ENCODE data around the gene FAM3C.

Gene FAM3C

DNA sequence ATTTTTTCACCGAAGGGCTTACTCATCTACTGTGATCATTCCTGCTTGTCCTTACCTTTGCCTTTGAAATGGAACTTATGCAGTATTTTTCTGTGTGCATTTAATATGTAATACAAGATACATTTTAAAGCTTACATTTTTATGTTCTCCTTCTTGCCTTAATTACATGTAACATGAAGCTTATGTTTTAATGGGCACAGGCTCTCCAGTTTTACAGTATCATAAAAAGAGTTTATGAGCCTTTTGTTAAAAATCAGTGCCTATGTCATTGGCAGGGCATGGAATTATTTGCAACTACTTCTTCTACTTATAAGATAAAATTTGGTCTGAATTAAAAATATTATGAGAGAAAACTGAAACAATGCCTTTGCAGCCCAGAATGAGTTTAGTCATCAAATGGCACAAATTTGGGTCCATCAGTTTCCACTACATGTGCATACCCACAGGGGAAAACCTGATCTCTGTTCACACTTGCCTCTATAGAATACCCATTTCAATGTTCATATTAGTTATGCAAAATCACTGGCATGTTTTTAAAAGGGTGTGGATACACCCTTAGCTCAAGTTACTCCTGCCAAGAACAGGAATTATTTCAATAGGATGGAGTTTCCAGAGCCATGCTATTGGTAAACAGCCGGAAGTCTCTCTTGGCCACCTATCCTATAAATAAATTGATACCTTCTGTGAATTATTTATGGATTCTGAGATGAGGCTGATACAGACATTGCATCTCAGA lies 95.3 kb downstream of the FAM3C start:
- DNase-seq (ENCODE audit: insufficient read length, low spot score) (no peak), FAIRE-seq (no peak)
- TF ChIP-seq SPI1 (IDR thresholded peaks at IDR 0.05; ENCODE audit: low read depth, low read length) = no peak
- TF ChIP-seq PAX5 (IDR thresholded peaks at IDR 0.05; ENCODE audit: insufficient read depth, low read length, severe bottlenecking) = no peak

Data from GM12891 (cell line).